ENCODE data around the gene RAB3B. TPM values are rescaled to one million over a fixed set of nuclear protein-coding genes. Genes with fewer than 3 reads are reported as not detected.
"Not testable (repeated sequence)": the region's sequence is repeated elsewhere in the genome, so short reads cannot be mapped to it uniquely, and the experiment has no call there.

Gene RAB3B
- total and polyA plus RNA-seq, 2 experiments from 2014 or later = 1.5 to 6.9 TPM

- Histone ChIP-seq H3K4me3 (no peak overlapping the region), H3K4me1 (ENCODE audit: low read depth) (peaks cover 9% of the 10 kb centered on the region), H3K27me3 (no peaks in the 10 kb centered on the region), H3K27ac (no peak overlapping the region), H3K9me3 (ENCODE audit: low read depth) (no peaks in the 10 kb centered on the region), H3K36me3 (no peaks in the 10 kb centered on the region)
- no peak for TF ChIP-seq CTCF (IDR thresholded peaks at IDR 0.05; ENCODE audit: low read depth, low read length)
- DNase-seq (ENCODE audit: low read depth in 1 of 2, low spot score in 1 of 2) = peak in 1 of 2 donors; percentile 71
These were observed 21.3 kb downstream of the RAB3B start for GRCh38 chr1:51969038-51969705.

- Histone ChIP-seq H3K4me3 (no peak overlapping the region), H3K4me1 (ENCODE audit: low read depth) (peaks cover 9% of the 10 kb centered on the region), H3K36me3 (no peaks in the 10 kb centered on the region), H3K27ac (no peak overlapping the region), H3K9me3 (ENCODE audit: low read depth) (no peaks in the 10 kb centered on the region), H3K27me3 (no peaks in the 10 kb centered on the region)
- no peak for DNase-seq (ENCODE audit: low read depth in 1 of 2, low spot score in 1 of 2)
- no peak for TF ChIP-seq CTCF (IDR thresholded peaks at IDR 0.05; ENCODE audit: low read depth, low read length)
These were observed 21.9 kb downstream of the RAB3B start for GRCh38 chr1:51968632-51969031.

GRCh38 chr1:51967213-51967791 lies 23.2 kb downstream of the RAB3B start:
- not testable (repeated sequence) for H3K4me3 ChIP-seq; H3K4me1 ChIP-seq (ENCODE audit: low read depth); H3K9me3 ChIP-seq (ENCODE audit: low read depth); H3K27me3 ChIP-seq; DNase-seq (ENCODE audit: low read depth in 1 of 2, low spot score in 1 of 2); H3K36me3 ChIP-seq; H3K27ac ChIP-seq

GRCh38 chr1:51966559-51966958 lies 23.9 kb downstream of the RAB3B start:
- TF ChIP-seq CTCF (IDR thresholded peaks at IDR 0.05; ENCODE audit: low read depth, low read length) = no peak
- Histone ChIP-seq H3K36me3 (no peaks in the 10 kb centered on the region), H3K27ac (peak overlapping the region; percentile 20), H3K4me1 (ENCODE audit: low read depth) (peaks cover 9% of the 10 kb centered on the region), H3K27me3 (no peaks in the 10 kb centered on the region), H3K9me3 (ENCODE audit: low read depth) (no peaks in the 10 kb centered on the region), H3K4me3 (no peak overlapping the region)
- DNase-seq (ENCODE audit: low read depth in 1 of 2, low spot score in 1 of 2) = peak; percentile 28 to 29

GRCh38 chr1:51964309-51964696 lies 26.2 kb downstream of the RAB3B start:
- DNase-seq (ENCODE audit: low read depth in 1 of 2, low spot score in 1 of 2) = no peak
- Histone ChIP-seq H3K9me3 (ENCODE audit: low read depth) (no peaks in the 10 kb centered on the region), H3K4me1 (ENCODE audit: low read depth) (peaks cover 9% of the 10 kb centered on the region), H3K4me3 (no peak overlapping the region), H3K27me3 (no peaks in the 10 kb centered on the region), H3K36me3 (no peaks in the 10 kb centered on the region), H3K27ac (no peak overlapping the region)
- TF ChIP-seq CTCF (IDR thresholded peaks at IDR 0.05; ENCODE audit: low read depth, low read length) = no peak

- Histone ChIP-seq H3K27me3 (no peaks in the 10 kb centered on the region), H3K9me3 (ENCODE audit: low read depth) (no peaks in the 10 kb centered on the region), H3K4me1 (ENCODE audit: low read depth) (peaks cover 9% of the 10 kb centered on the region), H3K27ac (no peak overlapping the region), H3K36me3 (no peaks in the 10 kb centered on the region), H3K4me3 (no peak overlapping the region)
- TF ChIP-seq CTCF (IDR thresholded peaks at IDR 0.05; ENCODE audit: low read depth, low read length) = no peak
- no peak for DNase-seq (ENCODE audit: low read depth in 1 of 2, low spot score in 1 of 2)
These were observed 26.8 kb downstream of the RAB3B start for GRCh38 chr1:51963592-51964308.

Data from cardiac muscle cell (in vitro differentiated cells and primary cell).